Head of caudate nucleus (tissue), 42 donors: ENCODE measurements around the gene MGAT4B.

Source experiments
- DNase-seq, 42 donors: peaks; one replicate each; pipeline versions ENCODE4 v3.0.0 to v3.0.0-alpha.2; 2020 to 2021; ENCODE audit warnings: mixed read lengths in 7 of 42
- intact Hi-C: fragments of 100-400 bp; cut with DNase I; formaldehyde crosslinking; loops from one replicate; pipeline ENCODE4 v1.15.0; 2022

MGAT4B gene

DNA sequence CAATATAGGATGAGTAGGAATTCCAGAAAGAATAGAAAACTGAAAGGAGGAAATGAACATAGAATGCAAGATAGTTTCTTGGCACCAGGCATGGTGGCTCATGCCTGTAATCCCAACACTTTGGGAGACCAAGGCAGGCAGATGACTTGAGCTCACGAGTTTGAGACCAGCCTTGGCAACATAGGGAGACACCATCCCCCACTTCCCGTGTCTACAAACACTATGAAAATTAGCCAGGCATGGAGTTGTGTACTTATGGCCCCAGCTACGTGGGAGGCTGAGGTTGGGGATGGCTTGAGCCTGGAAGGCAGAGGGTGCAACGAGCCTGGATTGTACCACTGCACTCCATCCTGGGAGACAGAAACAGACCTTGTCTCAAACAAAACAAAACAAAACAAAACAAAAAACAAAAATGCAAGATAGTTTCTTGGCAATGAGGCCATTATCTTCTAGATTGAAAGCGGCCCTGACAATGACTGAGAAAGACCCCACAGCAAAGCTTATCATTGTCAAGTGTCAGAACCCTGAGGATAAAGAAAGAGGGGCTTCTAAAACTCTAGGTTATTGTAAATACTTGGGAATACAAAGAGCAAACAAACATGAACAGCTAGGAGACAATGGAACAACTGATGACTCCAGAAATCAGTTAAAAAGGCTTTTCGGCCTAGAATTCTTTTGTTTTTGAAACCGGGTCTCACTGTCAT lies 23.2 kb upstream of the MGAT4B start:
- intact Hi-C loops: no loop called here
- DNase-seq: no peak

DNA sequence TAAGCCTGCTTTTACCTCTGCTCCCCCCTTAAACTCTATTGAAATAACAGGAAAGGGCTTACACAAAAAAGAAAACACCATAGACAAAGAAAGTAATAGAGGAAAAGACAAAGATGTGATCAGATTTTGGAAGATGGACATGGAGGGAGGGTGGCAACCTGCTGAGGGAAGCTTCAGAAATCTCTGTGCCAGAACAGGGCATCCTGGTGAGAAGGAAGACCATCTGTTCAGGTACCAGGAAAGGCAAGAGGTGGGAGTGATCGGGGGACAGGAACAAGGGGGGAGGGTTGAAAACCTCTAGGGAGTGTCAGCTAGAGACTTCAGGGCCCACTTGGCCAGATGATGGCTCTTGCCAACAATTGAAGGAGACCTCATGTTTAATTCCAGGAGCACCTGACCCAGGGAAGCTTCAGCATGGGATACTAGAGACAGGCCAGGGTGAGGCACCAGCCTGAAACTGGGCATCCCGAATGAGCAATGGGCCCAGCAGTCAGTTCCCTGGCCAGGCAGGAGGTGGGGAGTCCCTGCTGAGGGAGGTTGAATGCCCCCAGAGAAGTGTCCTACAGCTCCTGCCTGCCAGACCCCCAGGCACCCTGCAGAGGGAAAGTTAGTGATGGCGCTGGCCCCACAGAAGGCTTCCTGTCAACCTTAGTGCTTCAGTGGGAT lies 22.2 kb upstream of the MGAT4B start:
- no peak for DNase-seq
- intact Hi-C loops: no loop called here

DNA sequence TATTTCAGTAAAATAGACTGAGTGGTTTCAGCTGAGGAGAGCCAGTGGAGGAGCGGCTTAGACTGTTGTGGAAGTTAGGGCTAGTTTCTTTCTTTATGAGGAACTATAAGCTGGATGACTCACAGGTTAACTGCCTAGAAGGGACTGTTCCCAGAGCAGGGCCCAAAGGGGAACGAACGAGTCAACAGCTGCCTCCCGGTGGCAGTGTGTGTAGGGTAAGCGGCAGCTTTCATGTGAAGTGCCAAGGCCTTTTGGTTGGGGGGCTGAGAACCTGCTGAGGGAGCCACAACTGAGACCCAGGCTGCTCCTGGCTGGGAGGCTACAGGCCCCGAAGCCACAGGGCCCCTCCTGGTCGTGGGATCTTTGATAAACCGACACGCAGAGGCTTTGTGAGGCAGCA lies 21.0 kb upstream of the MGAT4B start:
- intact Hi-C loops: no loop called here
- DNase-seq: no peak

DNA sequence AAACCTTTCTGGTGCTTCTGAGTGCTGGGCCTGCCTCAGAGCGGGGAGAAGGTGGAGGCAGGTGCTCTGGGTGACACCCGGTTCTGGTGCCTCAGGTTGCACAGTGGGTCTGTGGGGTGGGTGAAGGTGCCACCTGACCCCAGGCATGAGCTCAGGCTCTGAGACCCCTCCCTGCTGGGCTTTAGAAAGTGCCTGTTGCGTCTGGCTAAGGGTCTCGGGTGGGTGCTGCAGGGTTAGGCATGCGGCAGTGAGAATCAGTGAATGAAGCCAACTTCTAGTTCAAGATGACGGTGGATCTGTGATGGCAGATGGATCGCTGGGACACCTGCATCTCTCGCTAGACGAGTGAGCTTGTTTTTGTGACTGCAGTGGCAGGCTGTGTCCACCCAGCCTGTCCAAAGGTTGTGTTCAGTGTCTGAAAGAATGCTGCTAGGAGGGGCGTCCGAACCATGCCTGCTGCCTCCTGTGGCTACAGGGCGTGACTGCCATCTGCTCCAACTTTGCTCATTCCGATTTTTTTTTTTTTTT lies 19.1 kb upstream of the MGAT4B start:
- intact Hi-C loops: no loop called here
- DNase-seq: no peak

DNA sequence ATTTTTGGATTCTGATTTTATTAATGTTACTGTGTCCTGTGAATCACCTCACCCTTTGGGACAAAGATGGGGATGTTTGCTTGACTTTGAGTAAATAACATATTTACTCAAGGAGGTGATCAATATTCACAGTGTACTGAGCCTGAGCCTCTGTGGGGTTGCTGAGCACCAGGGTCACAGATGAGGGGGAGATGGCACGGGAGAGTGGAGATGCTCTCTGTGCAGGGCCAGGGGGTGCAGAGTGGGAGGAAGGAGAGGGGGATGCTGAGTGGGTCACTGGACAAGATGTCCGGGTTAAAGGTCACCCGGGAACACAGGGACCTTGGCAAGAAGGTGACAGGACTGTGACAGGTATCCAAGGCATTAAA lies 18.1 kb upstream of the MGAT4B start:
- no peak for DNase-seq
- intact Hi-C loops: loop anchor here (5.0 kb wide), 1 partner anchor 33 kb away; the partner anchor contains the start of gene MRNIP

DNA sequence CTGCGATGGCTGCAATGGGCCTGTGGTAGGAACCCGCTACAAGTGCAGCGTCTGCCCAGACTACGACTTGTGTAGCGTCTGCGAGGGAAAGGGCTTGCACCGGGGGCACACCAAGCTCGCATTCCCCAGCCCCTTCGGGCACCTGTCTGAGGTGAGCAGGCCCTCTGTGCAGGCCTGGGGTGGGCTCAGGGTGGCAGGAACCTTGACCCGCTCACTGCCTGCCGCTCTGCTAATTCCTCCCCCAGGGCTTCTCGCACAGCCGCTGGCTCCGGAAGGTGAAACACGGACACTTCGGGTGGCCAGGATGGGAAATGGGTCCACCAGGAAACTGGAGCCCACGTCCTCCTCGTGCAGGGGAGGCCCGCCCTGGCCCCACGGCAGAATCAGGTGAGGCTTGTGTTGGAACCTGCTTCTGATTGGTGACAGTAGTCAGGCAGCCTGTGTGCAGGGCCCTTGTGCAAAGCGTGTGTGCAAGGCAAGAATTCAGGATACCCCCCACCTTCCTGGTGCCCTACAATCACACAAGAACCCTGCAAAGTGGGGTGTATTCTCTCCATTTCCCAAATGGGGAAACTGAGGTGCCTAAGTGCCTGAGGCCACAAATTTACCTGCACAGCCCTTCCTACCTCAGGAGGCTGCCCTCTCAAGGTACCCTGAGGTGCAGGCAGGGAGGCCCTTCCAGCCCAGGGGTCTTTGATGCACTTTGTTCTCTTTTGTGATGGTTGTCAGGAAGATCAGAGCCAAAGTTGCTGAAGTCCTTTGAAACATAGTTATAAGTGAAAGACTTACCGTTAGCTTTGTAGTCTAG lies 17.5 kb upstream of the MGAT4B start:
- no peak for DNase-seq
- intact Hi-C loops: loop anchor here (5.0 kb wide), 1 partner anchor 33 kb away; the partner anchor contains the start of gene MRNIP

DNA sequence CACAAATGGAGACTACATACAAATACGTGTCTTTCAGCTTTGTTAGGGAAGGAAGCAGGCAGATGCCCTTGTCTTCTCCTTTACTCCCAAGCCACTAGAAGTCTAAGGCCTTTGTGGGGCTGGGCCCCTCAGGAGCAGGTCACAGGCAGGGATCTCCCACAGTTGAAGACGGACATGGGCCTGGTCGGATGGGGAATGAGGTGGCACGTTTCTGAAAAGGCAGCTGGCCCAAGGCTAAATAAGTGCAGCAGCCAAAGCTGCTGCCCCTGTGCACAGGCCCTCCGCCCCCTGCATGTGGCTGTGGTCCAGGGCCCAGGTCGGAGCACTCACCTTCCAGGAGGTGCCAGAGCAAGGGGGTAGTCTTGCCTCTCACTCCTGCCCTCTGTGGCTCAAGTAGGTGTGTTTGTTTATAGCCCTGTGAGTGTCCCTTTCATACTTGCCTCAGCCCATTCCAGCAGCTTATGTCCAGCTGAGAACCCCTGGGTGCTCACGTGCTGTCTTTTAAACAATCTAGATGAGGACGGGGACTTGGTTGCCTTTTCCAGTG lies 15.9 kb upstream of the MGAT4B start:
- no peak for DNase-seq
- intact Hi-C loops: loop anchor here (5.0 kb wide), 1 partner anchor 35 kb away; the partner anchor contains the start of gene MRNIP

DNA sequence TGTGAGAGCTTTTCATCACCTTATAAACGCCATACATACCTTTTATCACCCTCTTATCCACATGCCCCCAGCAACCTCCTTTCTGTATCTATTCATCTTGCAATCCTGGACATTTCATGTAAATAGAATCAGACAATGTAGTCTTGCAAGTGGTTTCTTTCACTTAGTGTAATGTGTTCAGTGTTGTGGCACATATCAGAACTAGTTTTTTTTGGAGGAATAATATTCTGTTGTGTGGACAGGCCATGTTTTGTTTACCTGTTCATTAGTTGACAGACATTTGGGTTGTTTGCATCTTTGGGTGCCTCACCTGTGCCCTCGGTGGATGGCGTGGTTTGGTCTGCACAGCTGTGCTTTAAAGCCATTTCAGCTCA lies 15.4 kb upstream of the MGAT4B start:
- DNase-seq: no peak
- intact Hi-C loops: loop anchor here (5.0 kb wide), 1 partner anchor 35 kb away; the partner anchor contains the start of gene MRNIP

DNA sequence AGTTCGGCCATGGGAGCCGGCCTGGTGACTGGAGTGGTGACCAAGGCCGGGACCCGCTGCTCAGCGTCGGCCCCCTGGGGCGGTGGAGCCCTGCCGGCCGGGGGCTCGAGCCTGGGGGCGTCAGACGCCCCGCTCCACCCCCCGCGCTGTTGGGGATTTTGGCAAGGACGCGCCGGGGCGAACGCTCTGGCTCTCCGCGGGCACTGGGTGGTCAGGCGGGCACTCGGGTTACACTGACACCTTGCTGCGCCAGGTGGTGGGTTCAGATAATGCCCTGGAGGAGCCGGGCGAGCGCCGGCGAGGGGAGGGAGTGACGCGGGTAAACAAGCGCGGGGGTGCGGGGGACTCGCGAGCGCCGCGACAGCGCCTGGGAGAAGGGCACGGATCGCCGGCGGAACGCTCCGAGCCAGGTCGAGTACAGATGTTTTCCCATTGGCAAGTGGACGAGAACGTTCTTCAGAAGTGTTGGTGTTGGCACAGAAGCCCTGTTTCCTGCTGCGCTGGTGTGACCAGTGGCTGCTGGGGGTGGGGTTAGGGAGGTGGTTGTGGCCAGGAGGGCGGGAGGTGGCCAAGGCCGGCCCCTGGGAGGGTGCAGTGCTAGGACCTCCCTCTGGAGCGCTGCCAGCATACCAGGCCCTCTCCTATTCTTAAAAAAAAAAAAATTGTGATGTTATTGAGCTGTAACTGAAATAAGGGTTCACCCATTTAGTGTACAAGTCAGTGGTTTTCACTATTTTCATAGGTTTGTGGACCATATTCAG lies 14.8 kb upstream of the MGAT4B start:
- DNase-seq: peak; percentile 81 to 96 (median 91)
- intact Hi-C loops: loop anchor here (5.0 kb wide), 1 partner anchor 36 kb away; the partner anchor contains the start of gene MRNIP

DNA sequence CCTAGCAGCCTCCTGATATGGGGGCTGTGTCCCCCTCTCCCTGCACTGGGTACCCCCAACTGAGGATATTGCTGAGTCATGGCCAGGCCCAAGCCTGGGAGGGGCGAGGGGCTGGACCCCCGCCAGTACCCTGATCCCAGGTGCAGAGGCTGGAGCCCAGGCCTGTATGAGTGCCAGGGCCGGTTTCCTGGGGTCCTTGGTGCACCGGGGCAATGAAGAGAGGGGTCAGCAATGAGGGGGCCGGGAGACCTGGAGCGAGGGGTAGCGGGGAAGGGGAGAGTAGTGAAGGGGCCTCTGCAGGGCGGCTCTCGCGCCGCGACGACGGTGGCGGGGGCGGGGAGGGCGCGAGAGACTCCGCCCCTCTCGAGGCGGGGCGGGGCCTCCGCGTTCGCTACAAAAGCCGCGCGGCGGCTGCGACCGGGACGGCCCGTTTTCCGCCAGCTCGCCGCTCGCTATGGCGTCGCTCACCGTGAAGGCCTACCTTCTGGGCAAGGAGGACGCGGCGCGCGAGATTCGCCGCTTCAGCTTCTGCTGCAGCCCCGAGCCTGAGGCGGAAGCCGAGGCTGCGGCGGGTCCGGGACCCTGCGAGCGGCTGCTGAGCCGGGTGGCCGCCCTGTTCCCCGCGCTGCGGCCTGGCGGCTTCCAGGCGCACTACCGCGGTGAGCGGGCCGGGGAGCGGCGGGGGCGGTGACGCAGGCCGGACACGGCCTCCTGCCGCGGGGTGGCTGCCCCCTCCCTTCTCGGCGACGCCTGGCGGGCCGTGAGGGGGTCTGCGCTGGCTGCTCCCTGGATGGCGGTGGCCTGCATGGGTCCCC lies 14.0 kb upstream of the MGAT4B start, which contains the start of gene SQSTM1:
Gene SQSTM1 (plus strand): TSS at position 423 of the 815 bp plus-strand sequence. CDS start 32 bp downstream, at position 455.
- intact Hi-C loops: loop anchor here (5.0 kb wide), 1 partner anchor 37 kb away; the partner anchor contains the start of gene MRNIP
- DNase-seq: peak; percentile 60 to 96 (median 92)

DNA sequence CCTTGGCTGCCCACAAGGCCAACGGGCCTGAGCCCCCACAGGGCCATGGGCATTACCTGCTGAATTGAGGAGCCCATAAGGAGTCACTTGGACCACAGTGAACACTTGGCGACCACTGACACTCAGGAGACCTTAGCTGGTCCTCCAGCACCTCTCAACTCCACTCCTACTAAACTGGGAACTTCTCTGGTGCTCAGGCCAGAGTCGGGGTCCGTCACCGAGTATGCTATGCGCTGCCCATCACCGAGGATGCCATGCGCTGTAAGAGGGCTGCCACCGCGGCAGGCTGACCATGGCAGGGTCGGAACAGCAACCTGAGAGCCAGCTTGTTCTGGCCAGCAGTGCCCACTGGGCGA lies 13.4 kb upstream of the MGAT4B start:
- no peak for DNase-seq
- intact Hi-C loops: loop anchor here (5.0 kb wide), 1 partner anchor 37 kb away; the partner anchor contains the start of gene MRNIP

DNA sequence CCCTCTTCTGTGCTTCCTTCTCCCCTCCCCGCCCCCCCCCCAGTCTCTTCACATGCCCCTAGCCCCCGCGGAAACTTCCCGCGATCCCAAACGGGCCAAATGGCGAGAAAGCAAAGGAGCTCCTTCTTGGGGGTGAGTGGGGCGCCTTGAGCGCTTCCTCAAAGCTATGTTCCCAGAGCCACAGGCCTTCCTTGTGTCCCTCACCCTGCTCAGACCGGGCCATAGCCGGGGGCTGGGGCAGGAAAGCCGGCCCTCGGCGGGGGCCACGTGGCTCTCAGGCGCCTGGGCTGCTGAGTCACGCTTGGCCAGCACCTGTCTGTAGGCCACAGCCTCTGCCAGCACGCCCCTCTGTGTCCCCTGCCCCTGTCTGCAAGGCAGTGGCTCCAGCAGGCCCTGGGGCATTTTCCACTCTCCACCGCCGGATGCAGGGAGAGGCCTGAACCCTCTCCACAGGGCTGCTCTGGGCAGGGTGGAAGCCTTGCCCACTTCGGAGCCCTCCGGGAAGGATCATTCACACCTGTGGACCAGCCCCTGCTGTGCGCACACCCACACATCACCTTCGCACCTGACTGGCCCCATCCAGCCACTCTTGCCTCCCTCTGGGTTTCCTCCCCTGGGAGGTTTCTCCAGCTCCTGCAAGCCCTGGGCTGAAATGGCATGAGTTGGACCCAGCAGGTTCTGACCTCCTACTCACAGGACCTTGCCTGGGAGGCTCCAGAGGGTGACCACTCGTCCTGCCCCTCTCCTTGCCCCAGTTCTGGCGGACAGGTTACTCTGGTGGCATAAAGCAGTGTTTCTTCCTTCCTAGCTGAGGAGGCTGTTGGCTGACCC lies 12.8 kb upstream of the MGAT4B start:
- intact Hi-C loops: loop anchor here (5.0 kb wide), 1 partner anchor 38 kb away; the partner anchor contains the start of gene MRNIP
- peak in 40 of 42 donors; percentile 43 to 90 (median 72) for DNase-seq

DNA sequence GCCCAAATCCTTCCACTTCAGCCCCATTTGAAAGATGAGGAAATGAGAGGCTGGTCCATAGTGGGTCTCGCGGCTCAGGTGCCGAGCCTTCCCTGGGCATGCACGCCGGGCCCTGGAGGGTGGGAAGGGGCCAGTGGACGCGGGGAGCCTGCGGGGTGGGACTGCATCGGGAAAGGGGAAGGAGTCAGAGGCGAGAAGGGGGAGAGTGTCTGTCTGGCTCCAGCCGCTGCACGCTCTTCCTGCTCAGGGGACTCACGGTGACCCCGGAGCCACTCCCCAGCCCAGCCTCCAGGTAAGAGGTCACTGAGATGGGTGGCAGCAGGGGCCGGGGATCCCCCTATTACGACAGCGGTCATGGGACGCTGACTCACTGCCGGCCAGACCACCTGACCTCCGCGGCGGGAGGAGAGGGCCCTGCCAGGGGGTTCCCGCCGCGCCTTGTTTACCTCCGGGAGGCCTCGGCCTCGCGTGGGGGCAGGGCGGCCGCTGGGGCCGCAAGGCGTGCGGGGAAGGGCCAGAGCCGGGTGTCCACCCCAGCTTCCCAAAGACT lies 12.2 kb upstream of the MGAT4B start:
- intact Hi-C loops: no loop called here
- DNase-seq: peak; percentile 85 to 98 (median 93)

DNA sequence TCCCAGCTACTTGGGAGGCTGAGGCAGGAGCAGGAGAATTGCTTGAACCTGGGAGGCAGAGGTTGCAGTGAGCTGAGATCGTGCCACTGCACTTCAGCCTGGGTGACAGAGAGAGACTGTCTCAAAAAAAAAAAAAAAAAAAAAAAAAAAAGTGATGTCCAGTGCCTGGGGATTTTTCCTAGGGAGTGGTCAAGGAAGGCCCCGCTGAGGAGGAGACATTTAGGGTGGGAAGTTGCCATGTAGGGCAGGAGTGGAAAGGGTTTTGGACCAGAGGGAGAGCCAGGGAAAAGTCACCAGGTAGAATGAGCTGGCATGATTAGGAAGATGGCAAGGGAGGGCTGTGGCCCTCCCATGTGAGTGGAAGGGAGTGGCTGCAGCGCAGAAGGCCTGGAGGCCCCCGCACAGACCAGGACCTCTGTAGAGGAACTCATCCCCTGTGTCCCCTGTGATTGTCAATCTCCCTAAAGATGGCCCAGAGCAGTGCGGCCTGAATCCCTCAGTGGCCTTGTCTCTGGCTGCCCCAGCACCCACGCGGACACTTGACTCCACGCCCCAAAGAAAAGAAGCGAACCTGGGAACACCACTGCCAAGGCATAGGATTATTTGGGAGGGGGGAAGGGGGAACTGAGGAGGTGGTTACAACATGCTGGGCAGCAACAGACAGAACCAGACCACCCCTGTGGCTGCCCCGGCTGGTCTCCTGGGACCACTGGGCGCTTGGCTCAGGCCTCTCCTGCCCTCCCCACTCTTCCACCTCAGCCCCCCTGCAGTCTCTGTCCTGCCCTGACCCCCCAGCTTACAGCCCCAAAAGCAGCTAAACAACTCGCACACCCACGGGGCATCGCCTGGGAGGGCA lies 11.5 kb upstream of the MGAT4B start:
- intact Hi-C loops: no loop called here
- DNase-seq: no peak

DNA sequence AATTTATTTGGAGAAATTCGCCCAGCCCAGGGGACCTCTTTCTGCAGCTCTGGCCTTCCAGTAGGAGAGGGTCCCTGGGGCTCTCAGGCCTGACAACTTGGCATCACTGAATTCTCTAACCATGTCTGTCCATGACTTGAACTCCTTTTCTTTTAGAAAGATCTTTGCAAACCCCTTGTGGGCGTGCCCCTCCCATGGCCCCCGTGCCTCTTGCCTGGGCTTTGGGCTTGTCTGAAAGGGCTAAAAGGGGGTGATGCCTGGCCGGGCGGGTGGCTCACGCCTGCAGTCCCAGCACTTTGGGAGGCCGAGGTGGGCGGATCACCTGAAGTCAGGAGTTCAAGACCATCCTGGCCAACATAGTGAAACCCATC lies 10.8 kb upstream of the MGAT4B start:
- intact Hi-C loops: no loop called here
- peak in 1 of 42 donors; percentile 11 for DNase-seq
